22Rv1 (cell line): ENCODE measurements around the gene CCR7.

ENCODE experiments used
- H3K27ac ChIP-seq: fragments of 450-650 bp; 2 replicates; pipeline ENCODE4 v1.5.1; 2017
- ZFX ChIP-seq: fragments of 450-650 bp; IDR thresholded peaks from 2 replicates; pipeline ENCODE4 v1.6.1; 2017; ENCODE audit warnings: antibody characterized with exemption, borderline replicate concordance
- TF ChIP-seq, protein P1 (sequence below): fragments of 450-650 bp; IDR thresholded peaks from 2 replicates; pipeline ENCODE4 v1.5.1; 2017; ENCODE audit warnings: mild to moderate bottlenecking

CCR7 gene

DNA sequence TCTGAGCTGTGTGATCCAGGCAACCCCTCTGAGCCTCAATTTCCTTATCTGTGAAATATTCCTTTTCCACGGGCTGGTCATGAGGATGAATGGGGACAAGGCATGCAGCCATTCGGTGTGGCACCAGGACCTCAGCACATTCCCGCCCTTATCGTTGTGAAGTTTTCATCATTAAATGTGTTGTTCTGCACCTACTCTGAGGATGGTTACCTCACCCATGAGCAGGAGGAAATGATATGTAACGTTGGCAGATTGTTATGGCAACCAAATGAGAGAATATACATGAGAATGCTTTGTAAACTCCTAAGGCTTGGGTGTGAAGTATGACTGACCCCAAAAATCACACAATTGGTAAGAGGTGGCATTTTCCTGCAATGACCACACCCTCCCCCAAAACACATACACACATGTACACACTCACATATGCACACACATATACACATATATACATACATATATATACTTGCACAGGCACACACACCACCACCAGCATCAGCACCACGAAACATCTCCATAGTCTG, 42.8 kb upstream of the CCR7 start:
- TF ChIP-seq ZFX: no peak
- TF ChIP-seq, protein P1, sequence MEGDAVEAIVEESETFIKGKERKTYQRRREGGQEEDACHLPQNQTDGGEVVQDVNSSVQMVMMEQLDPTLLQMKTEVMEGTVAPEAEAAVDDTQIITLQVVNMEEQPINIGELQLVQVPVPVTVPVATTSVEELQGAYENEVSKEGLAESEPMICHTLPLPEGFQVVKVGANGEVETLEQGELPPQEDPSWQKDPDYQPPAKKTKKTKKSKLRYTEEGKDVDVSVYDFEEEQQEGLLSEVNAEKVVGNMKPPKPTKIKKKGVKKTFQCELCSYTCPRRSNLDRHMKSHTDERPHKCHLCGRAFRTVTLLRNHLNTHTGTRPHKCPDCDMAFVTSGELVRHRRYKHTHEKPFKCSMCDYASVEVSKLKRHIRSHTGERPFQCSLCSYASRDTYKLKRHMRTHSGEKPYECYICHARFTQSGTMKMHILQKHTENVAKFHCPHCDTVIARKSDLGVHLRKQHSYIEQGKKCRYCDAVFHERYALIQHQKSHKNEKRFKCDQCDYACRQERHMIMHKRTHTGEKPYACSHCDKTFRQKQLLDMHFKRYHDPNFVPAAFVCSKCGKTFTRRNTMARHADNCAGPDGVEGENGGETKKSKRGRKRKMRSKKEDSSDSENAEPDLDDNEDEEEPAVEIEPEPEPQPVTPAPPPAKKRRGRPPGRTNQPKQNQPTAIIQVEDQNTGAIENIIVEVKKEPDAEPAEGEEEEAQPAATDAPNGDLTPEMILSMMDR: no peak
- no peak overlapping the region for H3K27ac ChIP-seq

DNA sequence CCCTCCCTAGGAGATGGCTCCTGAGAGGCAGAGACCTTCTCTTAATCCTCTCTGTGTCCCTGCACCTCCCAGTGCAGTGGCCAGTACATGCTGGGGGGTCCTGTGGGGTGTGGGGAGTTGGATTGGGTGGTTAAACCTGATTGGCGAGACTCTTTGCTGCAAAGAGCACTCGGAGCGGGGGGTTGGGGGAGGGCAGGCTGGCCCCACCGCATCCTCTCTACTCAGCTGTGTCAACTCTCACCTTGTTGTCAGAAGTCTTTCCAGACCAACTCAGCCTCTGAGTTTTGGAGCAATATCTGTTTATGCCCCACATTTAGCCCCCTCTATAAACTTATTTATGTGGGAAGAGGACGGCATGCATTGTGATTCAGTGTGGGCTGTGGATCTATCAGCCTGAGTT, 42.4 kb upstream of the CCR7 start:
- no peak overlapping the region for H3K27ac ChIP-seq
- no peak for TF ChIP-seq ZFX
- TF ChIP-seq, protein P1: no peak

DNA sequence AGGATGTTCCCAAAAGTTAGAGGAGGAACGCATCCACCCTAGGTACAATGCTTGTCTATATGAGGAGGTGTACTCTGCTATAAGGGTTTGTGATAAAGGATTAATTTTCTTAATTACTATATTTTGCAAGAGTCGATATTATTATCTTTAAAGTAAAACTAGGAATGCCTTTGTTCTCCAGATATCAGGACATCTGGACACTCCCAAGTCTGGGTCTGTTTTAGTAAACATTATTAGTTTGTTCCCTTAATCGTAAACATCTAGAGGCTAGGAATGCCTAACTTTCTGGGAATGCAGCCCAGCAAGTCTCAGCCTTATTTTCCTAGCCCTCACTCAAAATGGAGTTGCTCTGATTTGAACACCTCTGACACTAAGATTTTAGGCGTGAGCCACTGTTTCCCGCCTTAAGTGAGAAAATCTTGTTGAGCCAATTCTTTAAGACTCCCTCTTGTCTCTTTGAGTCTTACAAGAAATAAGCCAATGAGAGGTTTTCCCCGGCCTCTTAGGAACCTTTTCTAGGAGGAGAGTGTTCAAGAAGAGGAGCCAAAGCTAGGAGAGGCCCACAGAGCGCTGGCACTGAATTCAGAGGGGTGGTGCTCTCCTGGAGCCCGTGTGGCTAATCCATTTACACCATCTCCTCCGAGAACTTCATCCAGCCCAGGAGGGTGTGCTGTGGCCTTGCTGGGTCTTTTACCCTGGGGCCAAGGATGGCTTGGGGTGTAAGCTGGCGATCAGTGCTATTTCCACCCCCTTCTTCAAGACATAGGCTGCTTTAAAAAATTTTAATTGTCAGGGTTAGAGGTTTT, 41.5 kb upstream of the CCR7 start:
- H3K27ac ChIP-seq: no peak overlapping the region
- TF ChIP-seq, protein P1: no peak
- no peak for TF ChIP-seq ZFX

DNA sequence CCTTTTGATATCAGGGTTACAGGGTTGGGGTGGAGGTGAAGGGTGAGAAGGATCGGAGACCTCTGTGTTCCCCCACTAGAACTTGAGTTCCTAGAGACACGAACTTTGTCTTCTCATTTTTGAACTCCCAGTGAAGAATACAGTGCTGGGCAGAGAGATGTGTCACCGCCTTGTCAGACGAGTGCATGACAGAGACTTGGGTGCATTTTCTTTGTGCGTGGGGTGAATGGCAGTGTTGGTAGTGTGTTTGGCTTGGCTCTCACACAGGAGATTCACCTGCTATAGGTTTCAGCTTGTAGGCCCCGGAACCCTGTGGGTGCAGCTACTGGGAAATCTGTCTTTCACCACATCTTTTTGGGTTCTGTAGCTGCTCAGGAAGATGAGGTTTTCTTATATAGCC, 40.0 kb upstream of the CCR7 start:
- TF ChIP-seq, protein P1: no peak
- TF ChIP-seq ZFX: no peak
- H3K27ac ChIP-seq: no peak overlapping the region

DNA sequence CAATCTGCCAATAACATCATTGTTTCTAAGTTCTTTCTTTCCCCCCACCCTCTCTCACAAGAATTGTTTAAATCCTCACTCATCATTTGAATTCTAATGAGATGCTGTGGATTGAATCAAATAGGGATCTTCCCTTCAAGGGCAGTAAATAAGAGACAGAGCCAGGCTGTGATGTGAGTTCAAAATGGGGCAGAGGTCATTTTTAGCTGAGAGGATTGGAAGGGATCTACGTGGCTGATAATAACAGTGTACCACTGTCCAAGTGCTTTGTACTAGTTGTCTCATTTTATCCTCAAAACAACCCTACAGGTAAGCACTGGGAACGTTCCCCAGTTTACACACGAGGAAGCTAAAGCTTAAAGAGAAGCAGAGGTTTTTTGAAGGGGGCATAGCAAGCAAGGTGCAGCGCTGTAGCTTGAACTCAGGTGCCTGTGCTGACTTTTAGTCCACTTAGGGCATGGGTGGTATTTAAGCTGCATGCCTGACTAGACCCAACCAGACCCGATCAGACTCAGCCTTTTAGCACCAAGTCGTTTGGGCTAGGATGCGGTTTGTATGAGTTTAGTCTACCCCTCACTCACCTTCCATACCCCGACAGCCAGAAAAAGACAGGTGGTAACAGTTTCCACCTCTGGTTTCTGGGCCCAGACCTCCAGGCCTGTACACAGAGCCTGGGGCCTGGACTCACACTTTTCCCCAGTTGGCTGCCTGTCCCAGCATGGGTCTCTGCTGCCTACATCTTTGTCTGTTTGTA, 39.2 kb upstream of the CCR7 start:
- no peak overlapping the region for H3K27ac ChIP-seq
- no peak for TF ChIP-seq ZFX
- TF ChIP-seq, protein P1: no peak

DNA sequence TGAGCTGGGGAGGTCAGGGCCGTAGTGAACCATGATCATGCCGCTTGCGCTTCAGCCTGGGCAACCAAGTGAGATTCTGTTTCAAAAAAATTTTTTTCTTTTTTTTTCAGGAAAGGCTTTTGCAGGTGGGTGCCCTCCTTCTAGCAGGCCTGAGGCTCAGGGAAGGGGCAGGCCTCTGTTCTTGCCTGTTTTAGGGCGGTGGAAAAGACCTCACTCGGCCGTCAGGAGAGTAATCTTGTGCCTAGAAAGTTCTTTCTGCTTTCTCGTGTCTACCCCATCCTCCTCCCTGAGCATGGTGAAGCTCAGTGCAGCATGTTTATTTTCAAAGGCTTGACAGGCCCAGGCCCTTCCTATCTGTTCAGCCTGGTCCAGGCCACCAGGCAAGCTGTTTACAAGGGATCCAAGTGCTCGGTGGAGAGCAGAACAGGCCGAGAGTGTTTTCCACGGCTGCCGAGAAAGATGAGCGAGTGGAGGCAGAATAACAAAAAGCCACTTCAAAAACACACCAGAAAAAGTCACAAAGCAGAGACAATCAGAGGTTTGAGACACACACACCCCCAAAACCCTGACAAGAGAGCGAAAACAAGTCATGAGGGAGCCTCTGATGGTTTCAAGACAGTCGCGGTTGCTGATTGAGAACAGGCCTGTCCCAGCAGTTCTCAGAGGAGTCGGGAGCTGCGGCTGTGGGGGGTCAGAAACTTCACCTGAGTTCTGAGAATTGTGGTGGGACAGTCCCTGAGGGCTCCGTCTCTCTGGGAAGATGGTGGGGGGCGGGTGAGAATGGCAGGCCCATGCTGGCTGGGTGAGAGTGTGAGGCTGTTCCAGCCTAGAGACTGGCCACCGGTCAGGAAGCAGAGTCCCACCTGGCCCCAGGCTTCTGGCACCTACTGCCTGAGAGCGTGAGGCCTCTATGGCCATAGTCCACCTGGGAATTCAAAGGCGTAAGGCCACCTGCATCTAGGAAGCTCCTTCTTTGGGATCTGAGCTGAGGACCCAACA, 37.5 kb upstream of the CCR7 start:
- no peak overlapping the region for H3K27ac ChIP-seq
- TF ChIP-seq, protein P1: no peak
- TF ChIP-seq ZFX: no peak
